CD14-positive monocyte (primary cell): ENCODE data around the gene TECRL. TPM values are rescaled to one million over a fixed set of nuclear protein-coding genes. Genes with fewer than 3 reads are reported as not detected.

Experiments used
- DNase-seq, 3 donors: peaks; one replicate each; pipeline ENCODE4 v3.0.0-alpha.2; 2011 to 2022
- H2AFZ ChIP-seq: 2 replicates; pipeline ENCODE4 v1.6.0; 2012; ENCODE audit warnings: mild to moderate bottlenecking, low read depth, low read length, inconsistent platforms; ENCODE audit not compliant: insufficient read depth, poor library complexity, severe bottlenecking
- H3K27ac ChIP-seq, 2 donors: 1 replicate in 1 of 2; 2 replicates in 1 of 2; pipeline ENCODE4 v1.5.1; 2012 to 2013; ENCODE audit warnings: low read length in 2 of 2, control low read depth in 1 of 2, inconsistent platforms in 1 of 2, low read depth in 1 of 2, mild to moderate bottlenecking in 1 of 2
- H3K27me3 ChIP-seq, 2 donors: one replicate each; pipeline versions ENCODE4 v1.6.0 to v1.6.1; 2011 to 2013; ENCODE audit warnings: low read length in 2 of 2; ENCODE audit not compliant: control insufficient read depth in 2 of 2, insufficient read depth in 2 of 2
- H3K36me3 ChIP-seq, 2 donors: replicated peaks in 1 of 2; 1 replicate in 1 of 2; 2 replicates in 1 of 2; pipeline versions ENCODE4 v1.5.1 to v1.6.1; 2012 to 2013; ENCODE audit warnings: low read length in 2 of 2, control low read depth in 1 of 2, inconsistent platforms in 1 of 2, mild to moderate bottlenecking in 1 of 2; ENCODE audit not compliant: insufficient read depth in 2 of 2, control insufficient read depth in 1 of 2
- H3K4me1 ChIP-seq, 2 donors: 1 replicate in 1 of 2; 2 replicates in 1 of 2; pipeline versions ENCODE4 v1.5.1 to v1.6.1; 2012 to 2013; ENCODE audit warnings: low read length in 2 of 2, control low read depth in 1 of 2, inconsistent platforms in 1 of 2, mild to moderate bottlenecking in 1 of 2, moderate library complexity in 1 of 2; ENCODE audit not compliant: insufficient read depth in 2 of 2, control insufficient read depth in 1 of 2
- H3K4me2 ChIP-seq: replicated peaks from 2 replicates; pipeline ENCODE3; 2012; ENCODE audit warnings: low read length, moderate library complexity, mild to moderate bottlenecking; ENCODE audit not compliant: poor library complexity, severe bottlenecking; ENCODE audit errors: extremely low read depth
- H3K4me3 ChIP-seq, 3 experiments: fragments of 200-600 bp in 1 of 3; sonication (generic) in 1 of 3; replicated peaks in 1 of 3; 1 replicate in 2 of 3; 2 replicates in 1 of 3; pipeline ENCODE4 v1.5.1; 2011 to 2013; ENCODE audit warnings: low read length in 3 of 3, mild to moderate bottlenecking in 3 of 3, control low read depth in 2 of 3, low read depth in 2 of 3, inconsistent platforms in 1 of 3, moderate library complexity in 1 of 3
- H3K79me2 ChIP-seq: 2 replicates; pipeline ENCODE4 v1.6.0; 2012; ENCODE audit warnings: mild to moderate bottlenecking, control low read depth, inconsistent platforms, low read length, moderate library complexity; ENCODE audit not compliant: insufficient read depth
- H3K9ac ChIP-seq: 2 replicates; pipeline ENCODE4 v1.6.0; 2017; ENCODE audit warnings: low read length, mild to moderate bottlenecking; ENCODE audit not compliant: insufficient read depth, poor library complexity, severe bottlenecking
- H3K9me3 ChIP-seq, 2 donors: replicated peaks in 1 of 2; 1 replicate in 1 of 2; 2 replicates in 1 of 2; pipeline versions ENCODE4 v1.5.1 to v1.6.1; 2012 to 2013; ENCODE audit warnings: low read length in 2 of 2, control low read depth in 1 of 2; ENCODE audit not compliant: control insufficient read depth in 1 of 2, insufficient read depth in 1 of 2
- H4K20me1 ChIP-seq: 2 replicates; pipeline ENCODE4 v1.6.0; 2012; ENCODE audit warnings: mild to moderate bottlenecking, low read length, control low read depth, moderate library complexity; ENCODE audit not compliant: insufficient read depth
- H3K27ac Mint-ChIP-seq, 7 donors: one replicate each; pipeline ENCODE4 v1.8.0; 2020; ENCODE audit warnings: mild to moderate bottlenecking in 7 of 7, mixed read lengths in 7 of 7, moderate library complexity in 6 of 7, inconsistent platforms in 2 of 7
- H3K27me3 Mint-ChIP-seq, 3 donors: one replicate each; pipeline ENCODE4 v1.8.0; 2021 to 2022; ENCODE audit warnings: low read depth in 3 of 3, mild to moderate bottlenecking in 3 of 3, mixed read lengths in 3 of 3, moderate library complexity in 3 of 3, inconsistent platforms in 1 of 3
- H3K36me3 Mint-ChIP-seq, 2 donors: one replicate each; pipeline ENCODE4 v1.8.0; 2020; ENCODE audit warnings: mixed read lengths in 2 of 2, inconsistent platforms in 1 of 2, mild to moderate bottlenecking in 1 of 2
- H3K4me1 Mint-ChIP-seq: one replicate; pipeline ENCODE4 v1.8.0; 2020; ENCODE audit warnings: mild to moderate bottlenecking, mixed read lengths
- H3K4me3 Mint-ChIP-seq, 2 donors: one replicate each; pipeline ENCODE4 v1.8.0; 2020; ENCODE audit warnings: mild to moderate bottlenecking in 2 of 2, mixed read lengths in 2 of 2, moderate library complexity in 1 of 2
- H3K9me3 Mint-ChIP-seq, 7 donors: one replicate each; pipeline ENCODE4 v1.8.0; 2020 to 2022; ENCODE audit warnings: mixed read lengths in 7 of 7, mild to moderate bottlenecking in 6 of 7, moderate library complexity in 6 of 7, inconsistent platforms in 2 of 7
- WGBS: methylation state at CpG from one replicate; pipeline ENCODE4 v1.1.5; 2013; ENCODE audit warnings: missing lambda C conversion rate; ENCODE audit not compliant: insufficient coverage; 5-methylcytosine and 5-hydroxymethylcytosine counted together
- intact Hi-C, 2 donors: fragments of 100-400 bp; cut with micrococcal nuclease; formaldehyde crosslinking; loops; one replicate each; pipeline versions ENCODE4 v1.15.0 to v1.15.1; 2023
- polyA plus RNA-seq, 3 donors: library from polyadenylated mRNA; depleted of rRNA in 1 of 3; unstranded in 2 of 3; stranded (reverse) in 1 of 3; fragments of 300-500 nt in 2 of 3; fragments of >200 nt in 1 of 3; fragmentation: Illumina TruSeq in 2 of 3; gene quantifications; 1 replicate in 2 of 3; 2 replicates in 1 of 3; pipeline ENCODE4 v1.2.3, GENCODE V29; 2012 to 2021
- TF ChIP-seq, protein P1 (sequence below): fragments of 200-600 bp; IDR thresholded peaks from one replicate; pipeline ENCODE4 v1.8.0; 2022; ENCODE audit warnings: antibody characterized with exemption, mild to moderate bottlenecking

The TECRL gene
- polyA plus RNA-seq, 3 donors, result not detected

DNA sequence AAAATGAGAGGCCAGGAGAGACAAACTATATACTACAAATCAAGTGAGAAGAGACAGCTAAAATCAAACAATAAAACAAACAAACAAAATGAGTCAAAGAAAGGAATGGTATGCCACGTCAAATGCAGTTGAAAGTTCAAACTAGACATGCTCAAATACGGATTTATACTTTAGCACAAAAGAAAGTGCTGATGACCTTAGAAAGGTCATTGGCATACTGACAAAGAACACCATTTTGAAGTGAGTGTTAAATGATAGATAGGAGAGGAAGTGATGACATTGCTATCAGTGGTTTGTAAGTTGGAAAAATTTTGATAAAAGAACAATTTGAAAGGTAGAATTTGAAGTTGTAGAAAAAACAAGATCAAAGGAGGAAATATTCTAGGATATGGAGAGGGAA is 55.3 kb downstream of the TECRL start:
- H3K79me2 ChIP-seq, result no peaks in the 10 kb centered on the region
- H3K36me3 Mint-ChIP-seq, result no peaks in the 10 kb centered on the region
- no peaks in the 10 kb centered on the region for H4K20me1 ChIP-seq
- no peaks in the 10 kb centered on the region for H3K36me3 ChIP-seq
- H3K4me2 ChIP-seq, result no peak overlapping the region
- H3K27ac ChIP-seq, result no peak overlapping the region
- no peak overlapping the region for H3K9ac ChIP-seq
- no peaks in the 10 kb centered on the region for H3K9me3 ChIP-seq
- TF ChIP-seq, protein P1, sequence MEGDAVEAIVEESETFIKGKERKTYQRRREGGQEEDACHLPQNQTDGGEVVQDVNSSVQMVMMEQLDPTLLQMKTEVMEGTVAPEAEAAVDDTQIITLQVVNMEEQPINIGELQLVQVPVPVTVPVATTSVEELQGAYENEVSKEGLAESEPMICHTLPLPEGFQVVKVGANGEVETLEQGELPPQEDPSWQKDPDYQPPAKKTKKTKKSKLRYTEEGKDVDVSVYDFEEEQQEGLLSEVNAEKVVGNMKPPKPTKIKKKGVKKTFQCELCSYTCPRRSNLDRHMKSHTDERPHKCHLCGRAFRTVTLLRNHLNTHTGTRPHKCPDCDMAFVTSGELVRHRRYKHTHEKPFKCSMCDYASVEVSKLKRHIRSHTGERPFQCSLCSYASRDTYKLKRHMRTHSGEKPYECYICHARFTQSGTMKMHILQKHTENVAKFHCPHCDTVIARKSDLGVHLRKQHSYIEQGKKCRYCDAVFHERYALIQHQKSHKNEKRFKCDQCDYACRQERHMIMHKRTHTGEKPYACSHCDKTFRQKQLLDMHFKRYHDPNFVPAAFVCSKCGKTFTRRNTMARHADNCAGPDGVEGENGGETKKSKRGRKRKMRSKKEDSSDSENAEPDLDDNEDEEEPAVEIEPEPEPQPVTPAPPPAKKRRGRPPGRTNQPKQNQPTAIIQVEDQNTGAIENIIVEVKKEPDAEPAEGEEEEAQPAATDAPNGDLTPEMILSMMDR, result no peak
- no peak overlapping the region for H3K4me3 ChIP-seq
- H3K4me1 ChIP-seq, result no peaks in the 10 kb centered on the region
- 84% methylated on average over 2 of the region's 2 CpGs for WGBS
- DNase-seq, result no peak
- H3K4me1 Mint-ChIP-seq, result no peaks in the 10 kb centered on the region
- intact Hi-C loops, result no loop called here
- H3K27me3 ChIP-seq, result no peaks in the 10 kb centered on the region
- H3K9me3 Mint-ChIP-seq, result peaks cover 0 to 3% (median 0%) of the 10 kb centered on the region in 7 donors
- no peak overlapping the region for H2AFZ ChIP-seq
- H3K27me3 Mint-ChIP-seq, result peaks cover 0 to 2% (median 0%) of the 10 kb centered on the region in 3 donors
- no peak overlapping the region for H3K4me3 Mint-ChIP-seq
- H3K27ac Mint-ChIP-seq, result no peak overlapping the region

DNA sequence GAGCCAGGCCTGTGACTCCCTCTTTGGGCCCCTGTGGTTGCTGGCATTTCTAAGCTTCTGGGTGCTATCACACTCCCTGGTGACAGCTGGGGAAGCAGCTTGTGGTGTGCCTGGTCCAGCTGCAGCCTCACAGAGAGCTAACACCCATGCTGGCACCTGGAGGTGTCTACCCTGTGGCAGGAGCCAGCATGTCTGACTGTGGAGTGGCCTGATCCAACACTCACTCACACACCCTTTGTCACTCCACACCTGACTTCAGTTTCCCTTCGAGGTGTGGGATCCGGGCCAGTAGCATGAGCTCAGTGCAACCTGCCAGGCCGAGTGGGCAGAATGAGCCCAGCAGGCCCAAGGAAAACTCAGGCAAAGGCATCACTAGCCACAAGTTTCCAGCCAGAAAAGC is 67.5 kb downstream of the TECRL start:
- Histone ChIP-seq H3K36me3 (no peaks in the 10 kb centered on the region), H3K4me2 (no peak overlapping the region), H3K4me1 (no peaks in the 10 kb centered on the region), H3K27me3 (no peaks in the 10 kb centered on the region), H3K27ac (no peak overlapping the region), H3K9me3 (peaks cover 3 to 10% of the 10 kb centered on the region in 2 donors), H3K9ac (no peak overlapping the region), H2AFZ (no peak overlapping the region), H3K79me2 (no peaks in the 10 kb centered on the region), H4K20me1 (no peaks in the 10 kb centered on the region), H3K4me3 (no peak overlapping the region)
- WGBS, result 86% methylated on average over 3 of the region's 3 CpGs
- no peaks in the 10 kb centered on the region for H3K36me3 Mint-ChIP-seq
- no peaks in the 10 kb centered on the region for H3K4me1 Mint-ChIP-seq
- H3K27ac Mint-ChIP-seq, result no peak overlapping the region
- peaks cover 0 to 17% (median 4%) of the 10 kb centered on the region in 7 donors for H3K9me3 Mint-ChIP-seq
- H3K4me3 Mint-ChIP-seq, result no peak overlapping the region
- intact Hi-C loops, result no loop called here
- no peaks in the 10 kb centered on the region for H3K27me3 Mint-ChIP-seq
- no peak for DNase-seq
- TF ChIP-seq, protein P1, result no peak
